H1 (cell line): ENCODE data around the gene IL19. TPM values are rescaled to one million over a fixed set of nuclear protein-coding genes. Genes with fewer than 3 reads are reported as not detected.

Experiments used
- CTCF ChIA-PET: fragments of 300-600 bp; sonication (Branson Sonifier 250); formaldehyde crosslinking; loops from one replicate; lab custom pipeline; 2021; ENCODE audit not compliant: partially characterized antibody; lab: Charles Lee
- POLR2A ChIA-PET: fragments of 300-600 bp; sonication (Branson Sonifier 250); formaldehyde crosslinking; loops from one replicate; lab custom pipeline; 2021; ENCODE audit warnings: inconsistent platforms; ENCODE audit not compliant: partially characterized antibody; lab: Charles Lee
- DNase-seq, 2 experiments: peaks; one replicate each; pipeline versions ENCODE4 v3.0.0 to v3.0.0-alpha.2; 2010 to 2022; ENCODE audit warnings: low spot score in 2 of 2, low read depth in 1 of 2, mixed read lengths in 1 of 2
- FAIRE-seq: peaks from 2 replicates; lab custom pipeline; 2011; peaks lifted over from hg19 to GRCh38; lab: Jason Lieb, UNC
- H2AFZ ChIP-seq: 2 replicates; pipeline ENCODE4 v1.8.1; 2012; ENCODE audit warnings: low read length, inconsistent platforms
- H2AK5ac ChIP-seq: 2 replicates; pipeline ENCODE4 v1.6.1; 2013; ENCODE audit warnings: low read depth, low read length
- H2BK120ac ChIP-seq: replicated peaks from 2 replicates; pipeline ENCODE3; 2013; ENCODE audit warnings: low read depth, low read length, inconsistent platforms
- H2BK12ac ChIP-seq: 2 replicates; pipeline ENCODE4 v1.6.1; 2013; ENCODE audit warnings: low read depth, low read length
- H2BK15ac ChIP-seq: 2 replicates; pipeline ENCODE4 v1.6.1; 2013; ENCODE audit warnings: low read length
- H2BK20ac ChIP-seq: 2 replicates; pipeline ENCODE4 v1.6.1; 2013; ENCODE audit warnings: low read length
- H2BK5ac ChIP-seq: 2 replicates; pipeline ENCODE4 v1.6.1; 2013; ENCODE audit warnings: low read depth, low read length
- H3K14ac ChIP-seq: 2 replicates; pipeline ENCODE4 v1.6.1; 2013; ENCODE audit warnings: inconsistent platforms; ENCODE audit not compliant: insufficient read length
- H3K18ac ChIP-seq: 2 replicates; pipeline ENCODE4 v1.6.1; 2013; ENCODE audit warnings: low read length; ENCODE audit errors: extremely low read depth
- H3K23ac ChIP-seq: 2 replicates; pipeline ENCODE4 v1.6.1; 2013; ENCODE audit warnings: inconsistent platforms; ENCODE audit not compliant: insufficient read length
- H3K23me2 ChIP-seq: 2 replicates; pipeline ENCODE4 v1.6.1; 2013; ENCODE audit warnings: low read depth, low read length
- H3K27ac ChIP-seq: 2 replicates; pipeline ENCODE4 v1.6.1; 2011; ENCODE audit warnings: low read depth, low read length, inconsistent platforms
- H3K27me3 ChIP-seq, 4 experiments: replicated peaks in 1 of 4; 1 replicate in 1 of 4; 2 replicates in 3 of 4; pipeline versions ENCODE4 v1.6.1 to v1.8.1; 2011 to 2013; ENCODE audit warnings: low read length in 3 of 4, mild to moderate bottlenecking in 3 of 4, inconsistent platforms in 2 of 4, mixed read lengths in 2 of 4, moderate library complexity in 1 of 4; ENCODE audit not compliant: control insufficient read depth in 3 of 4, insufficient read depth in 3 of 4; ENCODE audit errors: extremely low read depth in 1 of 4
- H3K36me3 ChIP-seq, 4 experiments: 2 replicates each; pipeline versions ENCODE4 v1.6.1 to v1.8.1; 2011 to 2013; ENCODE audit warnings: mild to moderate bottlenecking in 4 of 4, low read length in 3 of 4, moderate library complexity in 2 of 4, control low read depth in 1 of 4, inconsistent platforms in 1 of 4; ENCODE audit not compliant: insufficient read depth in 4 of 4, control insufficient read depth in 2 of 4
- H3K4ac ChIP-seq: replicated peaks from 2 replicates; pipeline ENCODE3; 2013; ENCODE audit warnings: low read length, low read depth, mixed read lengths, inconsistent platforms; ENCODE audit not compliant: insufficient read length
- H3K4me1 ChIP-seq, 4 experiments: replicated peaks in 1 of 4; 1 replicate in 1 of 4; 2 replicates in 3 of 4; pipeline versions ENCODE4 v1.6.1 to v1.8.1; 2011 to 2013; ENCODE audit warnings: low read length in 3 of 4, inconsistent platforms in 2 of 4, mixed read lengths in 1 of 4; ENCODE audit not compliant: insufficient read depth in 4 of 4, control insufficient read depth in 3 of 4
- H3K4me2 ChIP-seq, 2 experiments: 2 replicates each; pipeline versions ENCODE4 v1.6.1 to v1.8.1; 2011 to 2013; ENCODE audit warnings: low read depth in 2 of 2, low read length in 2 of 2, control low read depth in 1 of 2, inconsistent platforms in 1 of 2, mild to moderate bottlenecking in 1 of 2; ENCODE audit not compliant: insufficient read depth in 1 of 2
- H3K4me3 ChIP-seq, 4 experiments: fragments of 200-600, 300-600 bp in 1 of 4; sonication (generic), shearing (Covaris generic), sonication (Bioruptor Twin) in 1 of 4; 2 replicates each; pipeline versions ENCODE4 v1.5.1 to v1.8.1; 2011 to 2016; ENCODE audit warnings: low read length in 4 of 4, low read depth in 3 of 4, control low read depth in 2 of 4, inconsistent platforms in 2 of 4, mild to moderate bottlenecking in 2 of 4, mixed read lengths in 1 of 4, moderate library complexity in 1 of 4; ENCODE audit not compliant: insufficient read depth in 2 of 4; ENCODE audit errors: extremely low read depth in 1 of 4
- H3K56ac ChIP-seq: replicated peaks from 2 replicates; pipeline ENCODE3; 2013; ENCODE audit warnings: low read depth, mild to moderate bottlenecking, mixed read lengths, low read length, inconsistent platforms; ENCODE audit not compliant: insufficient read length
- H3K79me1 ChIP-seq: 2 replicates; pipeline ENCODE4 v1.6.1; 2013; ENCODE audit warnings: low read depth, low read length, control low read depth
- H3K79me2 ChIP-seq, 2 experiments: 2 replicates each; pipeline versions ENCODE4 v1.6.1 to v1.8.1; 2012 to 2013; ENCODE audit warnings: low read length in 2 of 2, mild to moderate bottlenecking in 2 of 2, inconsistent platforms in 1 of 2; ENCODE audit not compliant: insufficient read depth in 2 of 2, control insufficient read depth in 1 of 2
- H3K9ac ChIP-seq, 4 experiments: replicated peaks in 1 of 4; 1 replicate in 1 of 4; 2 replicates in 3 of 4; pipeline versions ENCODE4 v1.6.1 to v1.8.1; 2011 to 2013; ENCODE audit warnings: low read depth in 3 of 4, low read length in 3 of 4, control low read depth in 2 of 4, mild to moderate bottlenecking in 2 of 4, moderate library complexity in 2 of 4, inconsistent platforms in 1 of 4; ENCODE audit errors: extremely low read depth in 1 of 4
- H3K9me3 ChIP-seq, 2 experiments: 2 replicates each; pipeline versions ENCODE4 v1.6.1 to v1.8.1; 2012 to 2013; ENCODE audit warnings: mild to moderate bottlenecking in 2 of 2, moderate library complexity in 2 of 2, control low read depth in 1 of 2, inconsistent platforms in 1 of 2, low read depth in 1 of 2, low read length in 1 of 2, mixed read lengths in 1 of 2; ENCODE audit not compliant: insufficient read depth in 2 of 2
- H4K20me1 ChIP-seq, 2 experiments: replicated peaks in 1 of 2; 2 replicates each; pipeline versions ENCODE3 to v1.8.1; 2011 to 2013; ENCODE audit warnings: inconsistent platforms in 2 of 2, low read length in 2 of 2, mild to moderate bottlenecking in 1 of 2; ENCODE audit not compliant: insufficient read depth in 2 of 2, control insufficient read depth in 1 of 2
- H4K5ac ChIP-seq: 2 replicates; pipeline ENCODE4 v1.6.1; 2013; ENCODE audit warnings: low read length, low read depth, mixed read lengths, inconsistent platforms; ENCODE audit not compliant: insufficient read length
- H4K8ac ChIP-seq: 2 replicates; pipeline ENCODE4 v1.8.0; 2013; ENCODE audit warnings: mild to moderate bottlenecking, moderate library complexity, low read length, inconsistent platforms; ENCODE audit not compliant: insufficient read depth; ENCODE audit errors: extremely low read depth
- H4K91ac ChIP-seq: replicated peaks from 2 replicates; pipeline ENCODE3; 2013; ENCODE audit warnings: low read length, mixed read lengths, inconsistent platforms; ENCODE audit not compliant: insufficient read length
- CBX5 ChIP-seq: fragments of 300-800, 300-1000 bp; sonication (generic); IDR thresholded peaks from 2 replicates; pipeline ENCODE4 v1.7.1; 2016; ENCODE audit warnings: antibody characterized with exemption, low read length, low read depth
- CTBP2 ChIP-seq: IDR thresholded peaks from 2 replicates; pipeline ENCODE4 v1.7.0; 2011; ENCODE audit warnings: borderline replicate concordance, mild to moderate bottlenecking, moderate library complexity, mixed read lengths, low read length; ENCODE audit not compliant: insufficient read depth, insufficient read length
- EGR1 ChIP-seq: IDR thresholded peaks from 2 replicates; pipeline ENCODE4 v1.6.1; 2011; ENCODE audit warnings: low read depth, low read length, borderline replicate concordance
- HDAC6 ChIP-seq: IDR thresholded peaks from one replicate; pipeline ENCODE4 v1.7.1; 2012; ENCODE audit warnings: low read depth, mild to moderate bottlenecking, inconsistent platforms, low read length, moderate library complexity
- JUN ChIP-seq: IDR thresholded peaks from 2 replicates; pipeline ENCODE4 v1.6.1; 2011; ENCODE audit warnings: low read depth, mild to moderate bottlenecking, improper control_type of control experiment, low read length
- KDM1A ChIP-seq: fragments of 200-600, 300-600 bp; sonication (generic); IDR thresholded peaks from 2 replicates; pipeline ENCODE4 v1.7.1; 2016; ENCODE audit warnings: mild to moderate bottlenecking, low read length, borderline replicate concordance
- MAFK ChIP-seq: IDR thresholded peaks from 2 replicates; pipeline ENCODE4 v1.6.1; 2012; ENCODE audit warnings: low read depth, mild to moderate bottlenecking, improper control_type of control experiment, low read length
- NRF1 ChIP-seq: IDR thresholded peaks from 2 replicates; pipeline ENCODE4 v1.6.1; 2011; ENCODE audit warnings: mild to moderate bottlenecking, low read depth, low read length, improper control_type of control experiment
- POLR2AphosphoS5 ChIP-seq: IDR thresholded peaks from 2 replicates; pipeline ENCODE4 v1.6.1; 2011; ENCODE audit warnings: low read depth, low read length
- RBBP5 ChIP-seq: IDR thresholded peaks from 2 replicates; pipeline ENCODE4 v1.7.1; 2012; ENCODE audit warnings: low read depth, mild to moderate bottlenecking, inconsistent platforms, low read length, moderate library complexity, borderline replicate concordance
- RFX5 ChIP-seq: IDR thresholded peaks from 2 replicates; pipeline ENCODE4 v1.6.1; 2011; ENCODE audit warnings: low read depth, low read length, improper control_type of control experiment, borderline replicate concordance
- RNF2 ChIP-seq: fragments of 200-900, 300-1000 bp; sonication (generic); IDR thresholded peaks from 2 replicates; pipeline ENCODE4 v1.7.1; 2016; ENCODE audit warnings: borderline replicate concordance, low read depth, mild to moderate bottlenecking, antibody characterized with exemption, low read length; ENCODE audit not compliant: poor library complexity, severe bottlenecking; ENCODE audit errors: missing control alignments
- WGBS, 2 experiments: shearing (Covaris generic) in 1 of 2; methylation state at CpG; one replicate each; pipeline versions ENCODE4 v1.1.6 to v1.1.7; 2013 to 2015; ENCODE audit warnings: low lambda C conversion rate in 2 of 2, mixed read lengths in 2 of 2, inconsistent platforms in 1 of 2, low coverage in 1 of 2, missing lambda C conversion rate in 1 of 2; ENCODE audit not compliant: insufficient replicate concordance in 2 of 2, insufficient coverage in 1 of 2, insufficient read length in 1 of 2; ENCODE audit errors: extremely low coverage in 1 of 2, missing lambda C conversion rate in 1 of 2; 5-methylcytosine and 5-hydroxymethylcytosine counted together
- polyA plus RNA-seq, 7 experiments: library from polyadenylated mRNA; depleted of rRNA in 3 of 7; stranded (reverse) in 5 of 7; unstranded in 2 of 7; fragments of >200 nt in 5 of 7; fragments of 200-250 nt in 2 of 7; gene quantifications; 1 replicate in 5 of 7; 2 replicates in 1 of 7; 4 replicates in 1 of 7; pipeline versions ENCODE4 v1.2.1 to v1.2.3, GENCODE V29; 2011 to 2013; ENCODE audit warnings: missing spikeins in 2 of 7, mixed read lengths in 2 of 7
- total RNA-seq: library from RNA; stranded (reverse); fragmentation: NEBNext Ultra II Directional; extraction: Animal tissue kit (Norgen Biotek cat#: 25700); gene quantifications from 2 replicates; pipeline ENCODE4 v1.2.1, GENCODE V29; 2021

IL19 gene
- total and polyA plus RNA-seq, 2 of the 8 experiments (the other 6 are each of a cell fraction or from before 2014, with no cell fraction given): not detected

GRCh38 chr1:206792939-206793607, 22.5 kb downstream of the IL19 start:
- H3K9ac ChIP-seq: no peak overlapping the region
- FAIRE-seq: no peak
- POLR2A ChIA-PET: interaction anchor here (0.7 kb wide), 1 partner anchor 991 kb away, joined by 3 read pairs; no protein-coding TSS in a partner anchor
- TF ChIP-seq HDAC6: no peak
- no peak for TF ChIP-seq RNF2
- no peak for TF ChIP-seq MAFK
- TF ChIP-seq KDM1A: no peak
- TF ChIP-seq RFX5: no peak
- TF ChIP-seq NRF1: no peak
- no peak for TF ChIP-seq EGR1
- no peak for TF ChIP-seq POLR2AphosphoS5
- TF ChIP-seq CTBP2: no peak
- no peak for TF ChIP-seq CBX5
- no peak for TF ChIP-seq RBBP5
- no peak for TF ChIP-seq JUN

More at GRCh38 chr1:206792939-206793607, 22.5 kb downstream of the IL19 start:
- Histone ChIP-seq H3K9me3 (no peaks in the 10 kb centered on the region), H3K27ac (no peak overlapping the region), H4K20me1 (no peaks in the 10 kb centered on the region), H2AFZ (no peak overlapping the region), H2BK15ac (no peak overlapping the region), H3K14ac (no peak overlapping the region), H4K91ac (no peak overlapping the region), H3K79me1 (no peaks in the 10 kb centered on the region), H2BK20ac (no peak overlapping the region), H2BK120ac (no peak overlapping the region), H3K36me3 (no peaks in the 10 kb centered on the region), H3K4me2 (no peak overlapping the region), H2BK12ac (no peak overlapping the region), H3K56ac (no peak overlapping the region), H4K8ac (no peak overlapping the region), H3K79me2 (no peaks in the 10 kb centered on the region), H4K5ac (no peak overlapping the region), H3K18ac (no peak overlapping the region), H3K4ac (no peak overlapping the region), H2BK5ac (no peak overlapping the region), H2AK5ac (no peak overlapping the region), H3K23ac (no peak overlapping the region), H3K4me3 (no peak overlapping the region), H3K4me1 (no peaks in the 10 kb centered on the region), H3K27me3 (no peaks in the 10 kb centered on the region; a peak in 2 of 7 replicates), H3K23me2 (no peaks in the 10 kb centered on the region)
- WGBS, 2 experiments: 84% methylated on average over 15 of the region's 16 CpGs; no CpG with 5 or more reads in 1 of the 2 experiments
- CTCF ChIA-PET: interaction anchor here (0.6 to 1.4 kb wide), 8 partner anchors 9 to 143 kb away, joined by 3 to 8 read pairs (median 3); no protein-coding TSS in a partner anchor
- no peak for DNase-seq
